HFFc6 (cell line): ENCODE data around the gene XRN2. TPM values are rescaled to one million over a fixed set of nuclear protein-coding genes. Genes with fewer than 3 reads are reported as not detected.
A peak's percentile ranks its signal among the peaks of the same experiment; 100 is the strongest.
"Not testable (repeated sequence)": the region's sequence is repeated elsewhere in the genome, so short reads cannot be mapped to it uniquely, and the experiment has no call there.

Experiments
- DNase-seq: peaks from one replicate; pipeline ENCODE4 v3.0.0-alpha.2; 2018
- H3K27ac Mint-ChIP-seq: 2 replicates; pipeline ENCODE4 v1.8.0; 2020; ENCODE audit warnings: mild to moderate bottlenecking, mixed read lengths
- H3K27me3 Mint-ChIP-seq: 2 replicates; pipeline ENCODE4 v1.8.0; 2021; ENCODE audit warnings: mild to moderate bottlenecking, moderate library complexity, mixed read lengths; ENCODE audit not compliant: insufficient read depth
- H3K36me3 Mint-ChIP-seq: 2 replicates; pipeline ENCODE4 v1.8.0; 2021; ENCODE audit warnings: low read depth, mixed read lengths
- H3K4me1 Mint-ChIP-seq: 2 replicates; pipeline ENCODE4 v1.8.0; 2020; ENCODE audit warnings: low read depth, mixed read lengths
- H3K4me3 Mint-ChIP-seq: 2 replicates; pipeline ENCODE4 v1.8.0; 2020; ENCODE audit warnings: mild to moderate bottlenecking, moderate library complexity, mixed read lengths
- H3K9me3 Mint-ChIP-seq: 2 replicates; pipeline ENCODE4 v1.8.0; 2020; ENCODE audit warnings: mild to moderate bottlenecking, mixed read lengths
- CTCF ChIP-seq: fragments of 200-600 bp; sonication (generic); IDR thresholded peaks from 2 replicates; pipeline ENCODE4 v1.5.0; 2021; ENCODE audit warnings: antibody characterized with exemption, mild to moderate bottlenecking
- total RNA-seq, 6 experiments: library from RNA; stranded (reverse); fragmentation: NEBNext Ultra II Directional; extraction: Animal tissue kit (Norgen Biotek cat#: 25700); gene quantifications; 2 replicates in 1 of 6; 3 replicates in 5 of 6; pipeline ENCODE4 v1.2.3, GENCODE V29; 2021

XRN2 gene
- total RNA-seq, 6 experiments from 2014 or later = 53.3 to 66.1 (median 60.3) TPM

- peaks cover 15% of the 10 kb centered on the region for H3K36me3 Mint-ChIP-seq
- DNase-seq = no peak
- 0 out of 2 replicates have a peak, but pooled peaks cover 2% of the 10 kb centered on the region for H3K27me3 Mint-ChIP-seq
- no peak for TF ChIP-seq CTCF
- H3K4me3 Mint-ChIP-seq = no peak overlapping the region
- no peak overlapping the region for H3K27ac Mint-ChIP-seq
- H3K4me1 Mint-ChIP-seq = peaks cover 34% of the 10 kb centered on the region
- H3K9me3 Mint-ChIP-seq = no peaks in the 10 kb centered on the region
These were observed 55.6 kb downstream of the XRN2 start for GRCh38 chr20:21358737-21359136.

- DNase-seq = peak; percentile 7
- Mint-ChIP-seq H3K36me3 (peaks cover 15% of the 10 kb centered on the region), H3K27ac (peak overlapping the region; percentile 60), H3K4me1 (peaks cover 34% of the 10 kb centered on the region), H3K9me3 (no peaks in the 10 kb centered on the region), H3K4me3 (peak overlapping the region; percentile 54), H3K27me3 (0 out of 2 replicates have a peak, but pooled peaks cover 2% of the 10 kb centered on the region)
- no peak for TF ChIP-seq CTCF
These were observed 57.6 kb downstream of the XRN2 start for GRCh38 chr20:21360705-21361104.

- Mint-ChIP-seq H3K27ac (peak overlapping the region; percentile 60), H3K36me3 (peaks cover 16% of the 10 kb centered on the region), H3K27me3 (0 out of 2 replicates have a peak, but pooled peaks cover 2% of the 10 kb centered on the region), H3K4me1 (peaks cover 34% of the 10 kb centered on the region), H3K4me3 (peak overlapping the region; percentile 15), H3K9me3 (no peaks in the 10 kb centered on the region)
- DNase-seq = no peak
- TF ChIP-seq CTCF = no peak
These were observed 58.1 kb downstream of the XRN2 start for GRCh38 chr20:21361266-21361665.

GRCh38 chr20:21364413-21364812 lies 61.3 kb downstream of the XRN2 start:
- Mint-ChIP-seq H3K4me3 (no peak overlapping the region), H3K27ac (no peak overlapping the region), H3K9me3 (no peaks in the 10 kb centered on the region), H3K36me3 (peaks cover 24% of the 10 kb centered on the region), H3K4me1 (peaks cover 34% of the 10 kb centered on the region), H3K27me3 (0 out of 2 replicates have a peak, but pooled peaks cover 2% of the 10 kb centered on the region)
- DNase-seq = no peak
- no peak for TF ChIP-seq CTCF

GRCh38 chr20:21365771-21366170 lies 62.6 kb downstream of the XRN2 start:
- no peak overlapping the region for H3K4me3 Mint-ChIP-seq
- no peak overlapping the region for H3K27ac Mint-ChIP-seq
- no peaks in the 10 kb centered on the region for H3K27me3 Mint-ChIP-seq
- peaks cover 24% of the 10 kb centered on the region for H3K36me3 Mint-ChIP-seq
- TF ChIP-seq CTCF = no peak
- H3K9me3 Mint-ChIP-seq = no peaks in the 10 kb centered on the region
- no peak for DNase-seq
- H3K4me1 Mint-ChIP-seq = peaks cover 21% of the 10 kb centered on the region

GRCh38 chr20:21366273-21366672 lies 63.1 kb downstream of the XRN2 start:
- not testable (repeated sequence) for H3K9me3 Mint-ChIP-seq, H3K4me3 Mint-ChIP-seq, H3K27me3 Mint-ChIP-seq, H3K27ac Mint-ChIP-seq, DNase-seq
- Mint-ChIP-seq H3K36me3 (peaks cover 24% of the 10 kb centered on the region), H3K4me1 (peaks cover 16% of the 10 kb centered on the region)
